H9 (cell line): ENCODE results near the gene KCNH1. TPM values are rescaled to one million over a fixed set of nuclear protein-coding genes. Genes with fewer than 3 reads are reported as not detected.

Experiments used
- DNase-seq: peaks from one replicate; pipeline ENCODE4 v3.0.0-alpha.2; 2017
- H2AFZ ChIP-seq: one replicate; pipeline ENCODE4 v1.6.1; 2013; ENCODE audit warnings: mild to moderate bottlenecking, low read length, control low read depth, moderate library complexity
- H2AK5ac ChIP-seq: 2 replicates; pipeline ENCODE4 v1.6.1; 2013; ENCODE audit warnings: low read length, control low read depth, mixed read lengths; ENCODE audit not compliant: insufficient read length
- H2BK120ac ChIP-seq: one replicate; pipeline ENCODE4 v1.6.1; 2013; ENCODE audit warnings: low read depth, mild to moderate bottlenecking, low read length, control low read depth, inconsistent platforms; ENCODE audit not compliant: poor library complexity, severe bottlenecking
- H2BK12ac ChIP-seq: 2 replicates; pipeline ENCODE4 v1.6.1; 2013; ENCODE audit warnings: low read length, control low read depth, mixed read lengths, low read depth; ENCODE audit not compliant: insufficient read length
- H2BK15ac ChIP-seq: 2 replicates; pipeline ENCODE4 v1.6.1; 2013; ENCODE audit warnings: low read depth, low read length, control low read depth
- H2BK20ac ChIP-seq: one replicate; pipeline ENCODE4 v1.6.1; 2013; ENCODE audit warnings: low read depth, mild to moderate bottlenecking, low read length, control low read depth, inconsistent platforms; ENCODE audit not compliant: poor library complexity, severe bottlenecking
- H2BK5ac ChIP-seq: 2 replicates; pipeline ENCODE4 v1.6.1; 2013; ENCODE audit warnings: low read length, control low read depth, mixed read lengths; ENCODE audit not compliant: insufficient read length
- H3K14ac ChIP-seq: 2 replicates; pipeline ENCODE4 v1.6.1; 2013; ENCODE audit warnings: low read length, control low read depth; ENCODE audit not compliant: insufficient read depth
- H3K18ac ChIP-seq: 2 replicates; pipeline ENCODE4 v1.6.1; 2013; ENCODE audit warnings: low read depth, mild to moderate bottlenecking, mixed read lengths, low read length, control low read depth; ENCODE audit not compliant: insufficient read length
- H3K23ac ChIP-seq: 2 replicates; pipeline ENCODE4 v1.6.1; 2013; ENCODE audit warnings: low read length, control low read depth, mixed read lengths, low read depth; ENCODE audit not compliant: insufficient read length
- H3K23me2 ChIP-seq: 2 replicates; pipeline ENCODE4 v1.6.1; 2013; ENCODE audit warnings: low read depth, mild to moderate bottlenecking, mixed read lengths, low read length, control low read depth; ENCODE audit not compliant: insufficient read length, poor library complexity, severe bottlenecking
- H3K27ac ChIP-seq: 2 replicates; pipeline ENCODE4 v1.5.1; 2013; ENCODE audit warnings: low read length, control low read depth, mixed read lengths, low read depth; ENCODE audit not compliant: insufficient read length
- H3K27me3 ChIP-seq: 2 replicates; pipeline ENCODE4 v1.6.1; 2013; ENCODE audit warnings: low read length, control low read depth, inconsistent platforms; ENCODE audit not compliant: insufficient read depth
- H3K4ac ChIP-seq: 2 replicates; pipeline ENCODE4 v1.6.1; 2013; ENCODE audit warnings: low read depth, mild to moderate bottlenecking, control low read depth, inconsistent platforms, low read length, moderate library complexity
- H3K4me1 ChIP-seq: 2 replicates; pipeline ENCODE4 v1.6.1; 2013; ENCODE audit warnings: low read length, control low read depth, inconsistent platforms; ENCODE audit not compliant: insufficient read depth
- H3K4me2 ChIP-seq: 2 replicates; pipeline ENCODE4 v1.6.1; 2013; ENCODE audit warnings: low read length, control low read depth, mixed read lengths; ENCODE audit not compliant: insufficient read length, insufficient read depth
- H3K56ac ChIP-seq: 2 replicates; pipeline ENCODE4 v1.6.1; 2013; ENCODE audit warnings: low read depth, mild to moderate bottlenecking, mixed read lengths, low read length, control low read depth; ENCODE audit not compliant: insufficient read length
- H3K79me1 ChIP-seq: 2 replicates; pipeline ENCODE4 v1.6.1; 2013; ENCODE audit warnings: low read depth, mild to moderate bottlenecking, moderate library complexity, low read length, control low read depth, inconsistent platforms; ENCODE audit not compliant: insufficient read depth, poor library complexity, severe bottlenecking
- H3K79me2 ChIP-seq: 2 replicates; pipeline ENCODE4 v1.6.1; 2013; ENCODE audit warnings: low read length, control low read depth, inconsistent platforms; ENCODE audit not compliant: insufficient read depth
- H3K9ac ChIP-seq: 2 replicates; pipeline ENCODE4 v1.6.1; 2013; ENCODE audit warnings: low read length, control low read depth, mixed read lengths; ENCODE audit not compliant: insufficient read length; ENCODE audit errors: extremely low read depth
- H3K9me3 ChIP-seq: one replicate; pipeline ENCODE4 v1.6.1; 2013; ENCODE audit warnings: low read depth, low read length, inconsistent platforms; ENCODE audit not compliant: control insufficient read depth
- H3T11ph ChIP-seq: one replicate; pipeline ENCODE4 v1.6.1; 2013; ENCODE audit warnings: mild to moderate bottlenecking, low read length, control low read depth, inconsistent platforms
- H4K20me1 ChIP-seq: one replicate; pipeline ENCODE4 v1.6.1; 2013; ENCODE audit not compliant: control insufficient read depth, insufficient read length, insufficient read depth
- H4K5ac ChIP-seq: 2 replicates; pipeline ENCODE4 v1.6.1; 2013; ENCODE audit warnings: low read depth, mild to moderate bottlenecking, mixed read lengths, low read length, control low read depth; ENCODE audit not compliant: insufficient read length
- H4K8ac ChIP-seq: replicated peaks from 2 replicates; pipeline ENCODE4 v1.6.1; 2013; ENCODE audit warnings: low read length, control low read depth, mixed read lengths, low read depth; ENCODE audit not compliant: insufficient read length
- H4K91ac ChIP-seq: 2 replicates; pipeline ENCODE4 v1.6.1; 2013; ENCODE audit warnings: low read depth, mild to moderate bottlenecking, moderate library complexity, mixed read lengths, low read length, control low read depth; ENCODE audit not compliant: insufficient read length
- H3K27ac Mint-ChIP-seq, 3 experiments: 2 replicates in 2 of 3; 3 replicates in 1 of 3; pipeline ENCODE4 v1.8.0; 2020 to 2021; ENCODE audit warnings: mixed read lengths in 3 of 3, mild to moderate bottlenecking in 1 of 3, moderate library complexity in 1 of 3
- H3K27me3 Mint-ChIP-seq: 2 replicates; pipeline ENCODE4 v1.8.0; 2021; ENCODE audit warnings: low read depth, mild to moderate bottlenecking, moderate library complexity, mixed read lengths
- H3K36me3 Mint-ChIP-seq, 3 experiments: 2 replicates in 2 of 3; 3 replicates in 1 of 3; pipeline ENCODE4 v1.8.0; 2020 to 2021; ENCODE audit warnings: low read depth in 3 of 3, mixed read lengths in 3 of 3; ENCODE audit not compliant: insufficient read depth in 1 of 3
- H3K4me1 Mint-ChIP-seq, 2 experiments: 2 replicates each; pipeline ENCODE4 v1.8.0; 2020; ENCODE audit warnings: mixed read lengths in 2 of 2
- H3K4me3 Mint-ChIP-seq, 2 experiments: 2 replicates in 1 of 2; 3 replicates in 1 of 2; pipeline ENCODE4 v1.8.0; 2020 to 2021; ENCODE audit warnings: mild to moderate bottlenecking in 2 of 2, mixed read lengths in 2 of 2, moderate library complexity in 1 of 2
- H3K9me3 Mint-ChIP-seq, 2 experiments: 2 replicates in 1 of 2; 3 replicates in 1 of 2; pipeline ENCODE4 v1.8.0; 2020; ENCODE audit warnings: mild to moderate bottlenecking in 2 of 2, mixed read lengths in 2 of 2, moderate library complexity in 1 of 2
- CTCF ChIP-seq: fragments of 200-600 bp; sonication (generic); conservative IDR thresholded peaks from 3 replicates; pipeline ENCODE4 v1.8.0; 2021; ENCODE audit warnings: antibody characterized with exemption, mild to moderate bottlenecking
- WGBS: extraction: QIAGEN DNeasy Blood & Tissue Kit; methylation state at CpG from one replicate; pipeline ENCODE4 v1.1.7; 2013; ENCODE audit warnings: missing lambda C conversion rate, low lambda C conversion rate, mixed read lengths; ENCODE audit not compliant: insufficient read length; ENCODE audit errors: extremely low coverage; 5-methylcytosine and 5-hydroxymethylcytosine counted together
- total RNA-seq: library from RNA; stranded (reverse); gene quantifications from 2 replicates; pipeline ENCODE4 v1.2.1, GENCODE V29; 2021

KCNH1 gene
- total RNA-seq, 1 experiment from 2014 or later, result 0.11 TPM

DNA sequence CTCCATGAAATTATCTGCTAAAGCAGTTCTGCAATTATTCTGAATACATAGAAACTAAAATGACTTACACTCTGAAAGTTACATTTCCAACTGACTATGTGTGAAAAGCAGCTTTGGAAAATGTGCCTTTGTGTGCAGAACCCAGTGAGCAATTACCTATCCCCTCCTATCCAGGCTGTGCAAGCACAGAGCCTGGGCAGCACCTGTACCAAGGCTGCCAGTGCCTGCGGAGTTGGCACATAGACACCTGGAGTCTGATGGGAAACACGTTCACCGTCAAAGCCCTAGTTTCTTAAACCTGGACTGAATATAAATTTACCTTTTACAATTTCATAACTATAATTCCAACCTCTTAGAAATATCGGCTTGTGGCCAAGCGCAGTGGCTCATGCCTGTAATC, 307.3 kb downstream of the KCNH1 start:
- H2BK15ac ChIP-seq, result no peak overlapping the region
- no peak overlapping the region for H3K56ac ChIP-seq
- H3K27ac ChIP-seq, result no peak overlapping the region
- no peak overlapping the region for H3K9ac ChIP-seq
- no CpG with 5 or more reads among the region's 5 CpGs for WGBS
- TF ChIP-seq CTCF, result no peak
- no peak overlapping the region for H3K14ac ChIP-seq
- H3K4me3 Mint-ChIP-seq, result no peak overlapping the region
- H3K18ac ChIP-seq, result no peak overlapping the region
- no peaks in the 10 kb centered on the region for H4K20me1 ChIP-seq
- H3K36me3 Mint-ChIP-seq, result no peaks in the 10 kb centered on the region
- no peak overlapping the region for H2BK12ac ChIP-seq
- H3K27me3 ChIP-seq, result no peaks in the 10 kb centered on the region
- no peak overlapping the region for H4K91ac ChIP-seq
- no peaks in the 10 kb centered on the region for H3K79me2 ChIP-seq
- no peak overlapping the region for H3K4me2 ChIP-seq
- no peak overlapping the region for H3T11ph ChIP-seq
- H3K27ac Mint-ChIP-seq, result no peak overlapping the region
- no peak overlapping the region for H4K5ac ChIP-seq
- H4K8ac ChIP-seq, result no peak overlapping the region
- H2BK120ac ChIP-seq, result no peak overlapping the region
- H2AFZ ChIP-seq, result no peak overlapping the region
- no peak overlapping the region for H2AK5ac ChIP-seq
- DNase-seq, result no peak
- no peaks in the 10 kb centered on the region for H3K9me3 Mint-ChIP-seq
- H2BK20ac ChIP-seq, result no peak overlapping the region
- H3K9me3 ChIP-seq, result no peaks in the 10 kb centered on the region
- no peaks in the 10 kb centered on the region for H3K4me1 Mint-ChIP-seq
- peaks cover 2% of the 10 kb centered on the region for H3K27me3 Mint-ChIP-seq
- no peaks in the 10 kb centered on the region for H3K4me1 ChIP-seq
- H3K23ac ChIP-seq, result no peak overlapping the region
- no peak overlapping the region for H2BK5ac ChIP-seq
- no peaks in the 10 kb centered on the region for H3K23me2 ChIP-seq
- no peak overlapping the region for H3K4ac ChIP-seq
- no peaks in the 10 kb centered on the region for H3K79me1 ChIP-seq
